GM18502 (cell line): ENCODE results near the gene FSTL4.
"Not testable (repeated sequence)": the region's sequence is repeated elsewhere in the genome, so short reads cannot be mapped to it uniquely, and the experiment has no call there.

Experiments
- ATAC-seq: cut with Tn5 transposase; IDR thresholded peaks from one replicate; pipeline ENCODE4 v1.9.1; 2021; ENCODE audit warnings: mild to moderate bottlenecking; ENCODE audit not compliant: unreplicated experiment, poor library complexity

The FSTL4 gene

DNA sequence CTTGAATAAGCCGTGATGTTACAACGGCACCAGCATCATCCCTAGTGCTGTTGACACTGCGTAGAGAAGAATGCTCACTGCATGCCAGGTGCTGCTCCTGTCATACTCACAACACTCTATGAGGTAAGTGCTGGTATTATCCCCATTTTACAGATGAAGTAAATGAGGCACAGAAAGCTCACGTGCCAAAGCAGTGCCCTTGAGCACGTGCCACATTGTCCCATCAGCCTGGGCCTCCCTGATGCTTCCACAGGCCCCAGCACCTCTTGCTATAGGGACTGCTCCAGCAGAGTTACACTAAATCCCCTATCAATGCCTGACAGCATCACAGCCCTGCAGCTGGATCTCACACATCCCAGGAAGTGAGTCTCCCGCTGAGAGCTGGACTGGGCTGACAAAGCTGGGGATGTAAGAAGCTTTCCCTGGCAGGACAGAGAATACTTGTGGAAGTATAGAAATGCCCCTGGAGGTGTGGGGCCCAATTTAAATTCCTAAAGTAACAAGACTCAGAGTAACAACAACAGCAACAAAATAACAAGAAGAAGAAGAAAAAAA, 216.1 kb downstream of the FSTL4 start:
- ATAC-seq: no peak

DNA sequence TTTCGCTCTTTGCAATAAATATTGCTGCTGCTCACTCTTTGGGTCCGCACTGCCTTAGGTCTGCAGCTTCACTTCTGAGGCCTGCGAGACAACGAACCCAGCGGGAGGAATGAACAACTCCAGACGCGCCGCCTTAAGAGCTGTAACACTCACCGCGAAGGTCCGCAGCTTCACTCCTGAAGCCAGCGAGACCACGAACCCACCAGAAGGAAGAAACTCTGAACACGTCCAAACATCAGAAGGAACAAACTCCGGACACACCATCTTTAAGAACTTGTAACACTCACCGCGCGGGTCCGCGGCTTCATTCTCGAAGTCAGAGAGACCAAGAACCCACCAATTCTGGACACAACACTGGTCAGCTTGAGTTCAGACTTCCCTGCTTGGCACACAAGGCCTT, 217.1 kb downstream of the FSTL4 start:
- ATAC-seq: not testable (repeated sequence)

DNA sequence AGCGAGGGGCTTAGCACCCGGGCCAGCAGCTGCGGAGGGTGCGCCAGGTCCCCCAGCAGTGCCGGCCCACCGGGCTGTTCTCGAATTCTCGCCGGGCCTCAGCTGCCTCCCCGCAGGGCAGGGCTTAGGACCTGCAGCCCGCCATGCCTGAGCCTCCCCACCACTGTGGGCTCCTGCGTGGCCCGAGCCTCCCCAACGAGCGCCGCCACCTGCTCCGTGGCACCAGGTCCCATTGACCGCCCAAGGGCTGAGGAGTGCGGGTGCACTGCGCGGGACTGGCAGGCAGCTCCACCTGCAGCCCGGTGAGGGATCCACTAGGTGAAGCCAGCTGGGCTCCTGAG, 217.9 kb downstream of the FSTL4 start:
- ATAC-seq: not testable (repeated sequence)

DNA sequence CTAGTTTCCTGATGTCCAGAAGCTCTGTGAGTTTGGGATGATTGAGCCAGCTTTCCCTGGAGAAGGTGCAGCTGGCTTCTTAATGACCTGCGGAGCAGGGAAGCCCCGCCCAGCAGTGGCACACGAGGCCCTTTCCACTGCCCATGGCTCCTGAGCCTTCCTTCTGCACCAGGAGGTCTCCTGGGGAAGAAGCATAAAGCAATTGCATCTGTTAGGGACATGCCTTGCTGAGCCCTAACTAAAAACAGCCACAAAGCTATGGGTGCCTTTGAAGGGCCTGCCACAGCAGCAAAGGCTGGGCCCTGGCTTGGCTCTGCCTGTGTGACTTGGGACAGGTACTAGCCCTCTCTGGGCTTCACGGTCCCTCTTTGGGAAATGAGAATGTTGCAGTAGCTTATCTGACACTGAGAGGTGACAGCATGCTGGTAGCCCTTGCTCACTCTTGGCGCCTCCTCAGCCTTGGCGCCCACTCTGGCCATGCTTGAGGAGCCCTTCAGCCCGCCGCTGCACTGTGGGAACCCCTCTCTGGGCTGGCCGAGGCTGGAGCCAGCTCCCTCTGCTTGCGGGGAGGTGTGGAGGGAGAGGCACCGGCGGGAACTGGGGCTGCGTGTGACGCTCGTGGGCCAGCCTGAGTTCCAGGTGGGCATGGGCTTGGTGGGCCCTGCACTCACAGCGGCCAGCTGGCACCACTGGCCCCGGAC, 218.4 kb downstream of the FSTL4 start:
- ATAC-seq: no peak

DNA sequence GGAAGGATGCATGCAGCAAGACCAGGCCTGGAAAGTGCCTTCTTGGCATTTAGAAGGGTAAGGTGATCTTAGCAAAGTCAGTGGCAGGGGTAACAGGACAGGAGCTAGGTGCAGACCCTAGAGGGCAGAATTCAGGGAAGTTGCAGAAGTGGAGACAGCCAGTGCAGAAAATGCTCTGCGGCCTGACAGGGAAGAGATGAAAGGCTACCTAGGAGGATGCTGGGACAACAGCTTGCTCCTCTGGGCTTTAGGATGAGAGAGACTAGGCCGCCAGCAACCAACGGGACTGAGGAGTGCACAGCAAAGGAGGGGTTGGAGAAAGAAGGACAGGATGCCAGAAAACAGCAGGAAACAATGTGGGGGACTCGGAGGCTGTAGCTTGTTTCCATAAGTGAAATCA, 219.9 kb downstream of the FSTL4 start:
- no peak for ATAC-seq

DNA sequence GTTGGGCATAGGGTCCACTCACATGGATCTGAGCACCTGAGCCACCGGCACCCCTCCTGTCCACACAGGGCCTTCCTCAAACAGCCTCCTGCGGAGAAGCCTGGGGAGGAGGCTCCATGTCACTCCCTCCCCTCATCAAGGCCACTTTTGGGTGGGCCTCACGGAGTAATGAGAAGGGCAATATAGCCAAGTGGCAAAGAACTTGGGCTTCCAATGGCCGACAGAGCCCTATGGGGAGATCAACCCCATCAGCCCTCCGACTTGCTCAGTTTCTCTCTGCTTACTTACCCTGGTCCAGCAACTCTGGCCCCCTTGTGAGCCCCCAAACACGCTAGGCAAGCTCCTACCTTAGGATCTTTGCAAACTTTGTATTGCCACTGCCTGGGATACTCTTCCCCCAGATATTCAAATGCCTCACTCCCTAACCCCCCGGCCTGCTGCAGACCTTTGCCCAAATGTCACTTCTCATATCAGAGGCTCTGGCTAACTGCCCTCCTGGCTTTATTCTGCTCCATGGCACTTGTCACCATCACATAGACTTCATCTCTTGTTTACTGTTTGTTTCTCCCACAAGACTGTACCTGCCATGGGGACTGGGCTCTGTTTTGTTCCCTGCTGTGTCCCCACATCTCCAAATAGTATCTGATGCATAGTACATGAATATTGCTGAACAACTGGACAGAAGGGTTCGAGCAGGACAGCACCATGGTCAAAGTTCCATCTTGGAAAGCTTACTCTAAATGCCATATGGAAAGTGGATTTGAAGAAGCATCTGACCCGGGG, 220.8 kb downstream of the FSTL4 start:
- no peak for ATAC-seq

DNA sequence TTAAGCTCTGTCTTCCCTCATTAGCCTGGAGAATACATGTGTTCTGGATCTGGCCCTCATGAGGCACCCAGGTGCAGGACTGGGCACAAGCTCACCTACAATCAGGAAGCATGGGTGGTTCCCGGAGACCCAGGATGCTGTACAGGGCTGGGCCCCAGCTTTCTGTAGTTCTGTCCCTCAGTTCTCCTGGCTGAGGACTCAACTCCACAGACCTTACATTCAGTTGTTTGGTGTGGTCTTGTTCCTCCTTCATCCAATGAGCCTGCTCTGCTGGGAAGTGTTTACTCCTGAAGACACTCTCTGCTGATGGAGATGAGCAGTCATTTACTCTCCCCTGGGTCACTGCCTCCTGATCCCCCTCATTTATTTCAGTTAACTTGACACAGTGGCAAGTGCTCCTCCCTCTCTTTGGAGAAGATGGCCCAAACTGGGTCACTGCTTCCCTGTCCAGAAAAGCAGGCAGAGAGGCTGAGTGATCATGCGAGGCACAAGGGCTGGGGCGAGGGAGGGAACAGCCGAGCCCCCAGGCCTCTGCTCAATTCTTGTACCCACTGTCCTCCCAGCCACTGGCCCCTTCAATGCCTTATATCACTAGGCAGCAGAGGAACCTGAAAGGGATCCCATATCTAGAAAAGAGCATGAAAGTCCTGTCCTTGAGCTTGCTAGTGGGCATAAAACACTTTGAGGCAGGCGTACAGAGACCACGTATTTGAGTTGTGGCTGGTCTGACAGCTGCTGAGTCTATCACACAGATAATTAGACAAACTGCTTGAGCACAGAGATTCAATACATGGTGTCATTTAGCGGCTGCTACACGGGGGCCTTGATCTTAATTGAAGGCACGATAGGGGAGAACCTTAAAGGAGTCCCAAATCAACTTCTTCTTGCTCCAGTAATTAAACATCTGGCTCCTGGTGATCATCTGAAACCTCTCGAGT, 221.7 kb downstream of the FSTL4 start:
- no peak for ATAC-seq

DNA sequence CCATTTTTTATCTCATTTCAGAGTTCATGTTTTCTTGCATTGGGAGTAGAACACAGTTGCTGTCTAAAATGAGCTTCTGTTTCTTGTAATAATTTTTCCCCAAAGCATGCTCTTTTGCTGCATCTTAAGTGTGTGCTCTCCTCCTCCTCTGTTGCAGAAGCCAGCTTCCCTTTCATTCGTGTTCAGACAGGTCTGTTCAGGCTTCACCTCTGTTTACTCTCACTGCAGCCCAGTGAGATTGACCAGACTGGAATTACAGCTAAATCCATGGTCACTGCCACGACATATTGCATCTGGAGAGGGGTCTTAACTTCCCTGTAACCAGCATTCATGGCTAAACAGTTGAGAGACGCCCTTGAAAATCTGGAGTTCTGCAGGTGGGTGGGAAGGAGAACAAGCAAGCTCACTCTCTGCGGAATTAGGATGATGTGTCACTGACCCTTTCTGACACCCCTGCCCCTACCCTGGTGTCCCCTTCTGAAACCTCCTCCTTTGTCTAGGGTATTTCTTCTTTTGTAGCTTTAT, 223.2 kb downstream of the FSTL4 start:
- no peak for ATAC-seq

DNA sequence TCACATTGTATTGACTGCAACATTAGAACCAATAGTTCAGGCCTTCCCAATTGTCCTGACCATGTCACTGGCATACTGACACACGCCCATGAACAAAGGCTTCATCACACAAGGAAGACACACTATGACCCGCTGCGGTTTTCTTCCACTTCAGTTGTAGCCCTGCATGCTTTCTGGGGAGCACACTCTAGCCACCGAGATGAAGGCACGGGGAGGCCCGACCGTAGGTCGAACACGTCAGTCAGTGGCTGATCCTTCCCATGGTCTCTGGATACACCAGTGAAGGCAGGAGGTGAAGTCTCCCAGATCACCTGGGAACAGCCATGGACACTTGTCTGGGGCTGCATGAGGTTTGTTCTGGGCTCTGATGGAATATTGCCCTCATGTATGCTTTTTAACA, 224.7 kb downstream of the FSTL4 start:
- no peak for ATAC-seq

DNA sequence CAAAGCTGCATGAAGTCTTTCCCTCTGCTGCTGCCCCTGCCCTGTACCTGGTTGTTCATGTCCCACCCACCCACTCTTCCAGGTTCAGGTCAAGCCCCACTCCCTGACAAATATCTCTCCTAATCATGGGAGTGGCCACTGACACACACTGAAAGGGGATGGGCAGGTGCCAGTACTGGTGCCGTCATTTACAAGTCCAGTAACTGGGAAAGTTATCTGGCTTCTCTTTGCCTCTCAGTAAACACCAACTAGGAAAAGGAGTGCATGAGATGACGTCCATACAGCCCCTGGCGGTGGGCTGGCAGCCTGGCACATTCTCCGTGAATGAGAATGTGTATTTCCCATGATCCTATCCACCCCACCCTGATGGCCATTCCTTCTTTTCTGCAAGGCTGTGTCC, 225.2 kb downstream of the FSTL4 start:
- ATAC-seq: no peak

DNA sequence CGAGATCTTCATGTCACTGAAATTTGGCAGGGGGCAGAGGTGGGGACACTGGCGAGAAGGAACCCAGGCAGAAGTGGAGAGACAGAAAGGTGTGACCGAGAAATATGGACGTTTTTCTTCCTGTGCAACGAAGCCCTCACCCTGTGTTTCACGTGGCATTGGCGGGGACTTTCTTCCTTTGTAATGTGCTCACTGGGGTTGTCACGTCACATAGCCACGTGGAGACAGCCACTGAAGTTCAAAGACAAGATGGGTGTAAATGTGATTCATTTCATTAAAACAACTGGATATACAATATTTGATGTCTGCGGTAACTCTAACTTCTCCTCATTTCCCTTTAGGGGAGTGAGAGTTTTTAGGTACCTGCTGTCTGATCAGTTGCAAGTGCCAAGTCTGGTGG, 225.7 kb downstream of the FSTL4 start:
- ATAC-seq: no peak

DNA sequence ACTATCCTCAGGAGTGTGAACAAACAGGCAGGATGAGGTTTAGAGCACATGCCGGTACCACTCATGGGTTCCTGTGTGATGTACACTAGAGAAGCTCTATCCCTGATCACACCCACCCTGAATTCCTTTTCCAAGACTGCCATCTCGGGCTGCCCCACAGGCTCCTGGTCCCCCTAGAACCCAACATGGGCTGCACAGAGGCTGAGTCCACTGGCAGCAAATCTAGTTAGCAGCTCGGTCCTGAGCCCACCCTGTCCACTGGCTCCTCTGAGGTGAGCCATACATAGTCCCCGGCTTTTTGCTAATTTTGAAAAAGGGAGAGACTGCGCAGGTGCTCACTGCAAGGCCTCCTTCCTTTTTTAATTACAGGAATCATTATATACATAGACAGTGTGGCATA, 227.0 kb downstream of the FSTL4 start:
- ATAC-seq: no peak

DNA sequence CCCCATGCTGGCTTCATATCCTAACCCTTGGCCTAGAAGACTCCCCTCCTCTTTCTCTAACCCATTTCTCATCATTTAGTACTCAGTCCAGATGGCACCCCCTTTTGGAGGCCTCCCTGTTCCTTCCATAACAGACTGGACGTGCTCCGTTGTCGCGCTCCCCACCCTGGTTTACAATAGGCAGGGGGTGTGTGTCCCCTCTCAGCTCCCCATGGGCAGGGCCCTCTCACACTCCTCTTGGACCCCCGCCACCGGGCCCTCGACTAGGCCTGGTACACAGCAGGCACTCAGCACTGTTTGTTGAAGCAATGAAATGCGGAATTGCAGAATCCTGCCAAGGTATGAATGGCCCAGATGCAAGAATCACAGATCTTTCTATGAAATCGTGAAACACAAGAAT, 227.4 kb downstream of the FSTL4 start:
- no peak for ATAC-seq

DNA sequence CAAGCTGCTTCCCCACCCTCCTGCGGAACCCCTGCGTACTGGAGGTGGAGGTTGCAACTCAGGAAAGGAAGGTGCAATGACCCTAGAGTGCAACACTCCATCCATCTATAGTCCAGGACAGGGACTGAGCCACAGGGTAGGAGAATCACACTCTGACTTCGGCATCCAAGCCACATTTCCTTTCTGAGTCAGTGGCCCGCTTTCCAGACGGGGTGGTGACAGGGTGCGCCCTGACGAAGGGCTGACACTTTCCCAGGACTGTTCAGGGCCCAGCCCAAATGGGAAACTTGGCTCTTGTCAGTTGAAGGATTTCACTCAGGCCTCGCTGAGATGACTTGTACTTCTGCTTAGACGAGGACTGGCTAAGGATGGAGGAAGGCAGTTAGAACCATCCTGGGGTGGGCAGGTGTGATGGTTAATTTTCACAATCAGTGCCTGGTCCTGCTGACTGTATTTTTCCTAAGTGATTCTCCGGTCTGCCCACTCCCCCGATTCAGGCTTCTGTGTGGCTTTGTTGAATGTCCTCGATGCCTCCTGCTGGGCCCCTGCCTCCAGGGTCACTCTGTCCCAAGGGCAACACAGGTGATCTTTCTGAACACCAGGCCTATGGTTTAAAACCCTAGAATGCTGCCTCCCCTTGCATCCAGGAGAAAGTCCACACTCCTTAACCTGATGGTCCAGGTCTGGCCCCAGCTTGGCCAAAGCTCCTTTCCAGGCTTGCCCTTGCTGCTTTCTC, 228.1 kb downstream of the FSTL4 start:
- ATAC-seq: no peak

DNA sequence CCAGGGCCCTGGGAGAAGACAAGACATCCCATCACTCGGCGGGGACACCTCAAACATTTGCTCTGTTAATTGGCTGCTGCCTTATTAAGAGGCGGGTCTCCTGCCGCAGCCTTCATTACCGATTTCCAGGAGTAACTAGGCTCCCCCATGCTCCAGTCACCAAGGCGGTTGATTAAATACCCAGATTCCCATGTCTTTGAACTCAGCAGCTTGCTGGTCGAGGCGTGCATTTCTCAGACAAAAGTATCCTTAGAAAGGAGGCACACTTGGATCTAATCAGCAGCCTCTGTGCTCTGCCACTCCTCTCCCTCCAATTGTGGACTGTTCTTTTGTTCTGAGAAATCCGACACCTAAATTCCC, 228.8 kb downstream of the FSTL4 start:
- no peak for ATAC-seq

DNA sequence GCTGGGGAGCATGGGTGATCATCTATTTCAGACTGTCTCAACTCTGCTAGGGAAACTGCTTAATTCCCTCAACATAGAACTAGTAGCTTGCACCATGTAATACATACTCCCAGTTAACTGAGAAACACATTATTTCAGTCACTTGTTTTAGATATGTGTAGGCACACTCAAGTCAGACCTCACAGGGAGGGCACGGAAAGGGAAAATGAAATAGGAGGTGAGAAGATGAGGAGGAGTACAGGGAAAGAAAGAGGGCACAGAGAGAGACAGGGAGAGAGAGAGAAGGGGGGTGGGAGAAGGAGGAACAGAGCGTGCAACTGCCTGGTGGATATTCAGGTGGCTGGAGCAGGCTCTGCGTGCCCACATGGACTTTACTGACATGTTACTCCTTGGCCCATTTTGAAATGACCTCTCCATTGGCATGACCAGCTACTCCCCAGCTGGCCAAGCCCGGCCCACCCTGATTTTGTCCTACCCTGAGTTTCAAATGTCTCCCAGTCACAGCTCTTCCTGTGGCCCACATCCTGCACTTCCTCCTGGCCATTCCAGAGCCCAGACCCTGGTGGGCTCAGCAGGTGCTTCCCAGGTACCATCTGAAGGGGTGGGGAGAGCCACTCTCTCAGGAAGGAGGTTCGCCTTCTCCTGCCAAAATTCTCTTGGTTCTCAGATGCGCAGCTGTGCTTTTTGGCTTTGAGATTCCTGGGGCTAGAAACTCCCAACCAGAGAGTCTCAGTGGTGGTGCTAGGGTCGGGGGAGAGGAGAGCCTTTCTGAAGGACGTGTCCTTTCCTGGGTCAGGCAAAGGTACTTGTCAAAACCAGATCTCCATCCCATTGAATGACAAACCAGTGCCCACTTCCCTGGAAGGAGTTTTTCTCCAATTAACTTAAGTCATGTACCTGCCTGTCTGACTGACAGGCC, 229.4 kb downstream of the FSTL4 start:
- ATAC-seq: no peak

DNA sequence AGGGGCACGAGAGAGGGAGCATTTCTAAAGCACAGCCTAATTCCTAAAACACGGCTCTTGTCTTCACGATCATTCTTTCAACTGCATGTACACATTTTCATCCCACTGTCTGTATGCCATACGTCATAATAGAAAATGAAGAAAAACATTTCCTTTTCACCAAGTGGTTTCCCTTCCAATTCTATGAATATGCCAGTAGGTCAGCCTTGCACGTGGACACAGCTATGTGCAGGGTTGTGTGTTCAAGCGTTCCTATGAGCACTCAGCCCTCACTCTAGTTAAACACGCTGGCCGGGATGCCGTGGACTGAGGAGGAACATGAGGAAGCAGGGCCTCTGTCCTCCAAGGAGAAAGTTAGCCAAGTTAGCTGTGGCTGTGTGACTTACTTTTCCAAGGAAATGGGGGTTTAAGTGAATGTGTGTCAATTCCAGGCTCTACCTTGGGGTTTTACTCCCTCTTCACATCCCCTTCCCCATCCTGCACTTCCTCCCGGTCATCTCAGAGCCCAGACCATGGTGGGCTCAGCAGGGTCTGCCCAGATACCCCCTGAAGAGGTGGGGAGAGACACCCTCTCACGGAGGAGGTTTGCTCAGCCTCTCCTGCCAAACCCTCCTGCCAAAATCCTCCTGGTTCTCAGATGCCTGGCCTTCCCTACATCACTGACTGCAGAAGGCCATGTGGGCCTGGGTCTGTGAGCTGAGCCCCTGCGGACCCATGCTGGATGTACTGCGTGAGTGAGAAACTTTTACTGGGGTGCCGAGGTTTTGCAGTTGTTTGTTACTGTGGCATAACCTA, 230.6 kb downstream of the FSTL4 start:
- ATAC-seq: no peak

DNA sequence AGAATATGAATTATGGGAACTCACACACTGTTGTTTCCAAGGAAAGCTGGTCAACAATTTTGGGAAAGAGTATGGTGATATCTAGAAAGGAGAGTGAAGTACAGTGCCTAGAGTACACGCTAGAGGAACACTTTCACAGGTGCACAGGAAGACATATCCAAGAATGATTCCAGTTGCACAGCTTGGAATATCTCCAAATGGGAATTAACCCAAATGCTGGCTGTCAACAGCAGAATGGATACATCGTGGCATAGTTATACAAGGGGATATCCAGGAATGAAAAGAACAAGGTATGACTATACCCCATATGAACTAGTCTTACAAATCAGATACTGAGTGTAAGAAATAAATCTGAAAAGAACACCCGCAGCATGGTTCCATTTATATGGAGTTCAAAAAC, 231.3 kb downstream of the FSTL4 start:
- no peak for ATAC-seq
